ENCODE data around the gene ADH1B. TPM values are rescaled to one million over a fixed set of nuclear protein-coding genes. Genes with fewer than 3 reads are reported as not detected.
"Not testable (repeated sequence)": the region's sequence is repeated elsewhere in the genome, so short reads cannot be mapped to it uniquely, and the experiment has no call there.

The ADH1B gene
- polyA plus RNA-seq, 6 donors from 2014 or later: not detected

DNA sequence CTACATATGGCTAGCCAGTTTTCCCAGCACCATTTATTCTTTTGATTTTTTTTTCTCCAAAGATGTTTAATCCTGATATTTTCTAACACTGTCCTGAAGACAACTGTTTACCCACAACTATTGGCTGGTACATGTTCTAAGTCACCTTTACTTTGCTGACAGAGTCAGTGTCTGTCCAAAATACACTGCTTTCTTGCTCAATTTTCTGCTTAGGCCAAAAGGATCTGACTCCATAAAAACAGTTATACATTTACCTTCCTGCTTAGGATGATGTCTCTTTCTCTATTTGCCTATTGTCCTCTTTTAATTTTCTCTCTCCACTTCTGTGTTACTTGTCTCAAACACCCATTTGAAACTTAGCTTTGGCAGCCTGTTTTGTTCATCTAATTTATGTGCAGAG lies 28.1 kb upstream of the ADH1B start:
- H3K27ac Mint-ChIP-seq: no peak overlapping the region
- H3K36me3 Mint-ChIP-seq: no peaks in the 10 kb centered on the region
- no peak overlapping the region for H3K4me3 Mint-ChIP-seq
- DNase-seq (no peak), ATAC-seq (ENCODE audit: low read depth in 2 of 2) (no peak)
- H3K27me3 Mint-ChIP-seq: peaks cover 0 to 6% (median 0%) of the 10 kb centered on the region in 3 donors
- no peaks in the 10 kb centered on the region for H3K4me1 Mint-ChIP-seq
- H3K9me3 Mint-ChIP-seq: peaks cover 0 to 10% (median 3%) of the 10 kb centered on the region in 7 donors

DNA sequence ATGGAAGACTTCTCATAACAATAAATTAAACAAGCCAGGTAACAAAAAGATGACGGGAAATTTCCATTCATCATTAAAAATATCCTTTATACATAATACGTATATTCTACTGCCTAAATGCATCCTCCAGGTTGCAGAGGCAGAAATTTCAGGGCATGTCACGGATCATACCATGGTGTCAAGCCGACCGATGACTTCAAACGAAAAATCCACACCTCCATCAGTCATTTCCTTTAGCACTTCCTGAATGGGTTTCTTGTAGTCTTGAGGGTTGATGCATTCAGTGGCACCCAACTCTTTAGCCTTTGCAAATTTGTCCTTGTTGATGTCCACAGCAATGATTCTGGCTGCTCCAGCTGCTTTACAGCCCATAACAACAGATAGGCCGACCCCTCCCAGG lies 21.4 kb upstream of the ADH1B start:
- ATAC-seq (ENCODE audit: low read depth in 2 of 2); H3K36me3 Mint-ChIP-seq; H3K27ac Mint-ChIP-seq; DNase-seq; H3K9me3 Mint-ChIP-seq; H3K4me1 Mint-ChIP-seq; H3K4me3 Mint-ChIP-seq; H3K27me3 Mint-ChIP-seq: not testable (repeated sequence)

GRCh38 chr4:99341426-99341825 lies 20.2 kb upstream of the ADH1B start:
- H3K9me3 Mint-ChIP-seq: peaks cover 0 to under 1% (median 0%) of the 10 kb centered on the region in 7 donors
- no peak overlapping the region for H3K27ac Mint-ChIP-seq
- H3K4me1 Mint-ChIP-seq: no peaks in the 10 kb centered on the region
- H3K27me3 Mint-ChIP-seq: no peaks in the 10 kb centered on the region
- DNase-seq: no peak
- no peak overlapping the region for H3K4me3 Mint-ChIP-seq
- ATAC-seq (ENCODE audit: low read depth in 2 of 2): no peak
- no peaks in the 10 kb centered on the region for H3K36me3 Mint-ChIP-seq

DNA sequence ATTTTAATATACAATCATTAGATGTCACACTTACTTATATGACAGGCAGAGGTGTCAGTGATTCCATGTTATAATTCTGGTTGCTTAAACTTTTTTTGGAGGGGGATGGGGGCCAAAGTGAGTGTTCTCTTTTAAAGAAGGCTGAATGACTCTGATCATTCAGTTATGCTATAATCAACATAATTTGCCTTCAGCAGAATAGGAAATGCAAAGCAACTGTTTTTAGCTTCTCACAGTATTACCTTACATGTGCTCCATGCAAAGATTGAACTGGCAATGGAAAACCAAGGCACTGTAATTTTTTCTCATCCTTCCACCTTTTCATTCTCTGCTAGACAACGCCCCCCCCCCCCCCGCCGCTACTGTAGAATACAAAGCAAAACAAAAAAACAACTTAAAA lies 18.0 kb upstream of the ADH1B start:
- DNase-seq (no peak), ATAC-seq (ENCODE audit: low read depth in 2 of 2) (no peak)
- Mint-ChIP-seq H3K36me3 (no peaks in the 10 kb centered on the region), H3K4me1 (no peaks in the 10 kb centered on the region), H3K27ac (no peak overlapping the region), H3K27me3 (no peaks in the 10 kb centered on the region), H3K4me3 (no peak overlapping the region), H3K9me3 (peaks cover 0 to 5% (median 0%) of the 10 kb centered on the region in 7 donors)

GRCh38 chr4:99336553-99336952 lies 15.4 kb upstream of the ADH1B start:
- Mint-ChIP-seq H3K9me3 (peaks cover 0 to 10% (median 0%) of the 10 kb centered on the region in 7 donors), H3K27ac (no peak overlapping the region), H3K4me1 (no peaks in the 10 kb centered on the region), H3K36me3 (no peaks in the 10 kb centered on the region), H3K4me3 (no peak overlapping the region), H3K27me3 (no peaks in the 10 kb centered on the region)
- no peak for DNase-seq
- no peak for ATAC-seq (ENCODE audit: low read depth in 2 of 2)

- DNase-seq (no peak), ATAC-seq (ENCODE audit: low read depth in 2 of 2) (no peak)
- peaks cover 0 to 10% (median 0%) of the 10 kb centered on the region in 7 donors for H3K9me3 Mint-ChIP-seq
- H3K27ac Mint-ChIP-seq: no peak overlapping the region
- no peaks in the 10 kb centered on the region for H3K36me3 Mint-ChIP-seq
- H3K27me3 Mint-ChIP-seq: no peaks in the 10 kb centered on the region
- no peaks in the 10 kb centered on the region for H3K4me1 Mint-ChIP-seq
- no peak overlapping the region for H3K4me3 Mint-ChIP-seq
These were observed 13.7 kb upstream of the ADH1B start for GRCh38 chr4:99334880-99335279.

DNA sequence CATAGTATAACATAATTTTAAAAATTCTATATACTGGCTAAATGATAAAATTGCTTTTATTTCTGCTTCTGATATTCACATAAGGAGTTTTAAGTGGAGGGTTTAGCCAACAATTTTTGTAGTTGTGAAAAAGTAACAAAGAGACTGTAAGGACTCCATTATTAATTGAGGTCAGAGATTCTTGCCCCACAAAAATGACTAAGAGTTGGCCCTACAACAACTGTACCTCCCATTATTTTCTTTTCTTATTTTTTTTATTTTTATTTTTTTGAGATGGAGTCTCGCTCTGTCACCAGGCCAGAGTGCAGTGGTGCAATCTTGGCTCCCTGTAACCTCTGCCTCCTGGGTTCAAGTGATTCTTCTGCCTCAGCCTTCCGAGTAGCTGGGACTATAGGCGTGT lies 9.4 kb upstream of the ADH1B start:
- Mint-ChIP-seq H3K4me3 (no peak overlapping the region), H3K4me1 (no peaks in the 10 kb centered on the region), H3K27me3 (peaks cover 0 to 4% (median 0%) of the 10 kb centered on the region in 3 donors), H3K27ac (no peak overlapping the region), H3K9me3 (peaks cover 0 to 23% (median 4%) of the 10 kb centered on the region in 7 donors), H3K36me3 (no peaks in the 10 kb centered on the region)
- DNase-seq: no peak
- ATAC-seq (ENCODE audit: low read depth in 2 of 2): no peak

GRCh38 chr4:99329876-99330275 lies 8.7 kb upstream of the ADH1B start:
- Mint-ChIP-seq H3K4me1 (no peaks in the 10 kb centered on the region), H3K27ac (no peak overlapping the region), H3K9me3 (peaks cover 0 to 18% (median 4%) of the 10 kb centered on the region in 7 donors), H3K27me3 (peaks cover 0 to 4% (median 0%) of the 10 kb centered on the region in 3 donors), H3K4me3 (no peak overlapping the region), H3K36me3 (no peaks in the 10 kb centered on the region)
- DNase-seq (no peak), ATAC-seq (ENCODE audit: low read depth in 2 of 2) (no peak)

GRCh38 chr4:99324979-99325378 lies 3.8 kb upstream of the ADH1B start:
- Mint-ChIP-seq H3K27me3 (peaks cover 0 to 8% (median 0%) of the 10 kb centered on the region in 3 donors), H3K27ac (no peak overlapping the region), H3K4me1 (no peaks in the 10 kb centered on the region), H3K36me3 (no peaks in the 10 kb centered on the region), H3K9me3 (peaks cover 0 to 13% (median 5%) of the 10 kb centered on the region in 7 donors), H3K4me3 (no peak overlapping the region)
- DNase-seq: no peak
- no peak for ATAC-seq (ENCODE audit: low read depth in 2 of 2)

GRCh38 chr4:99324361-99324760 lies 3.2 kb upstream of the ADH1B start:
- ATAC-seq (ENCODE audit: low read depth in 2 of 2): no peak
- Mint-ChIP-seq H3K36me3 (no peaks in the 10 kb centered on the region), H3K27ac (no peak overlapping the region), H3K4me3 (no peak overlapping the region), H3K4me1 (no peaks in the 10 kb centered on the region), H3K27me3 (peaks cover 0 to 8% (median under 1%) of the 10 kb centered on the region in 3 donors), H3K9me3 (peaks cover 0 to 13% (median 5%) of the 10 kb centered on the region in 7 donors)
- DNase-seq: no peak

DNA sequence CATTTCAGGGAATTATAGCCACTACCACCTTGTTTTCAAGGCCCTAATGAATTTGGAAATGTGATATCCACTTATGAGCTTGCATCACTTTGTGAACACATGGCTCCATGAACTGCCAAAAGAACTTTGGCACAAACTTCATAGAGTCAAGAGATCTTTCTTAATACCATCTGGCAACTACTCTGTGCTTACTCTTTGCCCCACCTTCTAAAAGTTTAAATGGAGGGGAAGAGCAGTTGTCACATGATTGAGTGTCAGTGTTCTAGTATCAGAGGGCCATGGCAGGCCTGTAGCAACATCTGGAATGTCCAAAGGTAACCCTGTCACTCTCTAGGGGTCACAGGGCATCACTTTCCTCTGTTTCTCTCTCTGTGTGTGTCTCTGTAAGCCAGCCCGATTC lies 2.6 kb upstream of the ADH1B start:
- peaks cover 0 to 8% (median 6%) of the 10 kb centered on the region in 3 donors for H3K27me3 Mint-ChIP-seq
- H3K4me3 Mint-ChIP-seq: no peak overlapping the region
- H3K4me1 Mint-ChIP-seq: no peaks in the 10 kb centered on the region
- no peak overlapping the region for H3K27ac Mint-ChIP-seq
- H3K36me3 Mint-ChIP-seq: no peaks in the 10 kb centered on the region
- DNase-seq: no peak
- peaks cover 0 to 13% (median 5%) of the 10 kb centered on the region in 7 donors for H3K9me3 Mint-ChIP-seq
- no peak for ATAC-seq (ENCODE audit: low read depth in 2 of 2)

DNA sequence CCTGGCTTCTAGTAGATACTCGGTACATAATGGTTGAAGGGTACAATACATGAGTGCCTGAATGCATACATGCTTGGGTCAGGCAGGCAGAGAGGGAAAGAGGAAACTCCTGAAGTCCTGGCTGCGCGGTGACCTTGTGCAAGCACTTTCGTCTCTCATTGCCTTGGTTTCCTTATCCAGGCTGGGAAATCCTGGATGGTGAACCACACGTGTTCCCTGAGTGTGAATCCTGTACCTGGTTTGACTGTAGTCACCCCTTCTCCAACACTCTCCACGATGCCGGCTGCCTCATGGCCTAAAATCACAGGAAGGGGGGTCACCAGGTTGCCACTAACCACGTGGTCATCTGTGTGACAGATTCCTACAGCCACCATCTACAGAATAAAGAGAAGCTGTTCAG lies 3.4 kb downstream of the ADH1B start:
- not testable (repeated sequence) for H3K9me3 Mint-ChIP-seq, H3K36me3 Mint-ChIP-seq, H3K27ac Mint-ChIP-seq

GRCh38 chr4:99317354-99317753 lies 3.8 kb downstream of the ADH1B start:
- H3K9me3 Mint-ChIP-seq: peaks cover 0 to 1% (median 0%) of the 10 kb centered on the region in 7 donors
- no peaks in the 10 kb centered on the region for H3K4me1 Mint-ChIP-seq
- no peaks in the 10 kb centered on the region for H3K36me3 Mint-ChIP-seq
- H3K27me3 Mint-ChIP-seq: peaks cover 0 to 7% (median 6%) of the 10 kb centered on the region in 3 donors
- H3K4me3 Mint-ChIP-seq: no peak overlapping the region
- DNase-seq: no peak
- no peak for ATAC-seq (ENCODE audit: low read depth in 2 of 2)
- H3K27ac Mint-ChIP-seq: no peak overlapping the region

More for the DNA sequence above, 3.4 kb downstream of the ADH1B start:
- H3K27me3 Mint-ChIP-seq; DNase-seq; H3K4me1 Mint-ChIP-seq; ATAC-seq (ENCODE audit: low read depth in 2 of 2); H3K4me3 Mint-ChIP-seq: not testable (repeated sequence)

- no peak for DNase-seq
- Mint-ChIP-seq H3K9me3 (peaks cover 0 to 1% (median 0%) of the 10 kb centered on the region in 7 donors), H3K27ac (no peak overlapping the region), H3K27me3 (peaks cover 0 to 7% (median 6%) of the 10 kb centered on the region in 3 donors), H3K4me1 (no peaks in the 10 kb centered on the region), H3K4me3 (no peak overlapping the region), H3K36me3 (no peaks in the 10 kb centered on the region)
- ATAC-seq (ENCODE audit: low read depth in 2 of 2): no peak
These were observed 5.4 kb downstream of the ADH1B start for GRCh38 chr4:99315839-99316238.

DNA sequence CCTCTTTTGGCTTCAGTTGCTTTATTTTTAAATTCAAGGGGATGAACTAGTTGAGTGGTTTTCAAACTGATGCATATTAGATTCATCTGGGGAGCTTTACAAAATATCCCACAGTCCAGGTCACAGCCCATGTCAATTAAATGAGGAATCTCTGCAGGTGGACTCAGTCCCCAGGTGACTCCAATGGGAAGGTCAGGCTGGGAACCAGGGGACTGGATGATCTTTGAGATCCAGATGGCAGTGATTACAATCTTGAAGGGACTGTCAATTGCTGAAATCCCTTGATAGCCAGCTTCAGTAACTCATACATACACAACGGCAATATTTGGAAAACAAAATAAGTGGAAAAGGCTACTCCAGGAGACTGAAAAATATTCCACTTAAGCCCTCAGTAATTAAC lies 7.0 kb downstream of the ADH1B start:
- no peak overlapping the region for H3K4me3 Mint-ChIP-seq
- H3K27me3 Mint-ChIP-seq: peaks cover 0 to 7% (median 3%) of the 10 kb centered on the region in 3 donors
- no peaks in the 10 kb centered on the region for H3K4me1 Mint-ChIP-seq
- no peaks in the 10 kb centered on the region for H3K36me3 Mint-ChIP-seq
- no peak overlapping the region for H3K27ac Mint-ChIP-seq
- DNase-seq (no peak), ATAC-seq (ENCODE audit: low read depth in 2 of 2) (no peak)
- peaks cover 0 to 1% (median 0%) of the 10 kb centered on the region in 7 donors for H3K9me3 Mint-ChIP-seq

Measured in naive B cell (primary cell).